Osteocyte (in vitro differentiated cells): ENCODE results near the gene CD14. TPM values are rescaled to one million over a fixed set of nuclear protein-coding genes. Genes with fewer than 3 reads are reported as not detected.
"Not testable (repeated sequence)": the region's sequence is repeated elsewhere in the genome, so short reads cannot be mapped to it uniquely, and the experiment has no call there.

ENCODE experiments used
- DNase-seq: peaks from one replicate; pipeline ENCODE4 v3.0.0; 2021; ENCODE audit warnings: mixed read lengths; ENCODE audit not compliant: unreplicated experiment; ENCODE audit errors: extremely low spot score
- H3K27ac Mint-ChIP-seq: one replicate; pipeline ENCODE4 v1.8.0; 2021; ENCODE audit warnings: mild to moderate bottlenecking, mixed read lengths; ENCODE audit not compliant: unreplicated experiment
- H3K27me3 Mint-ChIP-seq: one replicate; pipeline ENCODE4 v1.8.0; 2021; ENCODE audit warnings: mixed read lengths; ENCODE audit not compliant: unreplicated experiment
- H3K36me3 Mint-ChIP-seq: one replicate; pipeline ENCODE4 v1.8.0; 2021; ENCODE audit warnings: mixed read lengths; ENCODE audit not compliant: unreplicated experiment
- H3K4me1 Mint-ChIP-seq: one replicate; pipeline ENCODE4 v1.8.0; 2021; ENCODE audit warnings: mixed read lengths; ENCODE audit not compliant: unreplicated experiment
- H3K4me3 Mint-ChIP-seq: one replicate; pipeline ENCODE4 v1.8.0; 2021; ENCODE audit warnings: mild to moderate bottlenecking, moderate library complexity, mixed read lengths; ENCODE audit not compliant: unreplicated experiment
- H3K9me3 Mint-ChIP-seq: one replicate; pipeline ENCODE4 v1.8.0; 2021; ENCODE audit warnings: mixed read lengths; ENCODE audit not compliant: unreplicated experiment
- CTCF ChIP-seq: fragments of 200-600 bp; sonication (generic); IDR thresholded peaks from 2 replicates; pipeline ENCODE4 v1.5.0; 2021; ENCODE audit warnings: antibody characterized with exemption, mild to moderate bottlenecking, moderate library complexity
- total RNA-seq: library from RNA; stranded (reverse); gene quantifications from 2 replicates; pipeline ENCODE4 v1.2.1, GENCODE V29; 2021

The CD14 gene
- total RNA-seq, 1 donor from 2014 or later: not detected

- Mint-ChIP-seq H3K36me3 (no peaks in the 10 kb centered on the region), H3K27me3 (peaks cover 23% of the 10 kb centered on the region), H3K27ac (no peak overlapping the region), H3K9me3 (no peaks in the 10 kb centered on the region), H3K4me3 (no peak overlapping the region), H3K4me1 (no peaks in the 10 kb centered on the region)
- DNase-seq: no peak
- TF ChIP-seq CTCF: no peak
These were observed 29.2 kb downstream of the CD14 start for GRCh38 chr5:140603734-140604133.

- peaks cover 24% of the 10 kb centered on the region for H3K27me3 Mint-ChIP-seq
- H3K36me3 Mint-ChIP-seq, H3K4me3 Mint-ChIP-seq, DNase-seq, H3K4me1 Mint-ChIP-seq, H3K27ac Mint-ChIP-seq, H3K9me3 Mint-ChIP-seq: not testable (repeated sequence)
These were observed 29.6 kb downstream of the CD14 start for GRCh38 chr5:140603446-140603698.

GRCh38 chr5:140602147-140602546, 30.8 kb downstream of the CD14 start:
- no peak for TF ChIP-seq CTCF
- DNase-seq: no peak
- H3K27me3 Mint-ChIP-seq: peaks cover 23% of the 10 kb centered on the region
- H3K4me1 Mint-ChIP-seq: no peaks in the 10 kb centered on the region
- H3K4me3 Mint-ChIP-seq: no peak overlapping the region
- no peak overlapping the region for H3K27ac Mint-ChIP-seq
- no peaks in the 10 kb centered on the region for H3K9me3 Mint-ChIP-seq
- no peaks in the 10 kb centered on the region for H3K36me3 Mint-ChIP-seq

- DNase-seq: no peak
- H3K27ac Mint-ChIP-seq: no peak overlapping the region
- peaks cover 32% of the 10 kb centered on the region for H3K27me3 Mint-ChIP-seq
- no peak overlapping the region for H3K4me3 Mint-ChIP-seq
- no peaks in the 10 kb centered on the region for H3K36me3 Mint-ChIP-seq
- no peaks in the 10 kb centered on the region for H3K4me1 Mint-ChIP-seq
- TF ChIP-seq CTCF: no peak
- H3K9me3 Mint-ChIP-seq: no peaks in the 10 kb centered on the region
These were observed 32.9 kb downstream of the CD14 start for GRCh38 chr5:140600096-140600495.

GRCh38 chr5:140598836-140599235, 34.1 kb downstream of the CD14 start:
- H3K27ac Mint-ChIP-seq: no peak overlapping the region
- H3K9me3 Mint-ChIP-seq: no peaks in the 10 kb centered on the region
- TF ChIP-seq CTCF: no peak
- peaks cover 28% of the 10 kb centered on the region for H3K27me3 Mint-ChIP-seq
- no peak for DNase-seq
- H3K4me3 Mint-ChIP-seq: no peak overlapping the region
- H3K36me3 Mint-ChIP-seq: no peaks in the 10 kb centered on the region
- H3K4me1 Mint-ChIP-seq: no peaks in the 10 kb centered on the region

- Mint-ChIP-seq H3K4me3 (no peak overlapping the region), H3K36me3 (no peaks in the 10 kb centered on the region), H3K9me3 (no peaks in the 10 kb centered on the region), H3K27me3 (peaks cover 25% of the 10 kb centered on the region), H3K27ac (no peak overlapping the region), H3K4me1 (no peaks in the 10 kb centered on the region)
- TF ChIP-seq CTCF: no peak
- DNase-seq: no peak
These were observed 36.6 kb downstream of the CD14 start for GRCh38 chr5:140596321-140596741.
